HUES64 (cell line): ENCODE measurements around the gene LRIT2.

Source experiments
- H3K27ac ChIP-seq: 2 replicates; pipeline ENCODE4 v1.7.0; 2013; ENCODE audit warnings: low read depth, low read length, inconsistent platforms
- H3K27me3 ChIP-seq: 2 replicates; pipeline ENCODE4 v1.6.1; 2013; ENCODE audit warnings: mild to moderate bottlenecking, low read length; ENCODE audit not compliant: insufficient read depth
- H3K36me3 ChIP-seq: 2 replicates; pipeline ENCODE4 v1.6.1; 2013; ENCODE audit warnings: mild to moderate bottlenecking, low read length; ENCODE audit not compliant: insufficient read depth
- H3K4me1 ChIP-seq: 2 replicates; pipeline ENCODE4 v1.6.1; 2013; ENCODE audit warnings: mild to moderate bottlenecking, low read length, moderate library complexity; ENCODE audit not compliant: insufficient read depth
- H3K4me3 ChIP-seq: 2 replicates; pipeline ENCODE4 v1.5.1; 2013; ENCODE audit warnings: mild to moderate bottlenecking, low read length, moderate library complexity
- H3K9ac ChIP-seq: 2 replicates; pipeline ENCODE4 v1.6.1; 2013; ENCODE audit warnings: mild to moderate bottlenecking, low read depth, low read length
- H3K9me3 ChIP-seq: 2 replicates; pipeline ENCODE4 v1.6.1; 2013; ENCODE audit warnings: low read depth, low read length; ENCODE audit not compliant: insufficient read depth
- WGBS: fragments of 150-250, 120-280 bp; methylation state at CpG from one replicate; pipeline ENCODE4 v1.1.7; 2013; ENCODE audit warnings: missing lambda C conversion rate; 5-methylcytosine and 5-hydroxymethylcytosine counted together

Gene LRIT2

DNA sequence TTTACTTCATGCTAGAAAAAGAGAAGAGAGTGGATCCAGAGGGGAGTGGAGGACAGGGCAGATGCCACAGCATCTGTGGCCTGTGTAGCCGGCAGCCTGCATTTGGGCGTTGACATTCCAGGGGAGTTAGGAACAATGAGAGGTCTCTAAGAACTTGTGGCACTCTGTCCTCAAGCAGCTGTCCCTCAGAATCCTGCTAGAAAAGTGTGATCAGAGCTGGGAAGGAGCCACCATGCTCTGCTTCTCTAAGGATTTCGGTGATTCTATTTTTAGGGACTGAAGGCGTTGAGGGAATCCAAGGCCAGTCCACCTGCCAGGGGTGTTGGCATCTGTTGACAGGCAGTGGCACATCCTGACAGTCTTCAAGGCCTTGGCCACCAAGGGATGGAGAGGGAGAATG is 7.6 kb downstream of the LRIT2 start:
- no peaks in the 10 kb centered on the region for H3K4me1 ChIP-seq
- H3K4me3 ChIP-seq = no peak overlapping the region
- H3K27me3 ChIP-seq = no peaks in the 10 kb centered on the region
- 89% methylated on average over 4 of the region's 4 CpGs for WGBS
- H3K9me3 ChIP-seq = no peaks in the 10 kb centered on the region
- no peak overlapping the region for H3K27ac ChIP-seq
- no peak overlapping the region for H3K9ac ChIP-seq
- H3K36me3 ChIP-seq = no peaks in the 10 kb centered on the region

DNA sequence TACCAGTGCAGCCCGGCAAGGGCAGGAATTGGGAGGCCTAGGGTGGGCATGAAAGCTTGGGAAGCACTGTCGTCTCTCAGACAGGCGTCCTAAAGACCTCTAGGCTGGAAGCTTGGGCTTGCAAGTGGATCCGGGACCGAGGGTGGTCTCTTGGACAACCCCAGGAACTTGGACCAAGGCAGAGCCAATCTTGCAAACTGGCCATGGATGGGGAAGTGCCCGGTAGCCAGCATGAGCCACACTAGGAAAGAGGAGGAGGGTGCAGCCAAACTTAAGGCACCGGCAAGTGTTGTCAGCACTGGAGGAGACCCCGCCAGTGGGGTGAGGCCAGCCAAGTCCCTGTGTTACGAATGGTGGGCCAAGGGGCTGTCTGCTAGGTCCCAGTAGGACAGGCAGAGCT is 8.5 kb downstream of the LRIT2 start:
- H3K4me1 ChIP-seq = no peaks in the 10 kb centered on the region
- no peaks in the 10 kb centered on the region for H3K27me3 ChIP-seq
- H3K9ac ChIP-seq = no peak overlapping the region
- H3K36me3 ChIP-seq = no peaks in the 10 kb centered on the region
- H3K9me3 ChIP-seq = no peaks in the 10 kb centered on the region
- no peak overlapping the region for H3K4me3 ChIP-seq
- 93% methylated on average over 9 of the region's 9 CpGs for WGBS
- H3K27ac ChIP-seq = no peak overlapping the region

DNA sequence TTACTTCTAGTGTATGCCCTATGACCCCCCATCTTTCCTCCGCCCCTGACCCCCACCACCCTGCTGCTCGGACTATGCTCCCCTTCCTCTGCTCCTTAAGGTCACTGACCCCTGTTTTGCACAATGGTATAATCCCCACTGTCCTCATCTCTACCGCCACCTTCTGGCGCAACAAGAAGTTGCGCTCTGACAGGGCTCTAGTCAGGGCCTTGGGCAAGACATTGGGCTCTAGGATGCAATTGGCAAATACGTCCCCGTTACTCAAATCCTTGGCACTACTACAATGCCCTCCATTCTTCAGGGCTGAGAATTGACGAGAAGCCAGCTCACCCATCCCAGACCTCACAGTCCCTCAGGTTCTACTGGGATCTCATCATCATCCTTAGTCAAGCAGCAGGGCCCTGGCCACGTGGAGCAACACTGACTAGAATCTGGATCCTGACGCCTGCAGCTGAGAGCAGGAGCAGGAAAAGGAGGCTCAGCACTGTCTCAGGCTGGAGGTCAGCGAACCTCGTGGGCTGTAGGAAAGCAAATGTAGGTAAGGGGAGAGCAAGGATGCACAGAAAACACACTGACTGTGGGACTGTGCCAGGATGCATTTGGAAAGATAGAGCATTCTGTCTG is 10.6 kb downstream of the LRIT2 start:
- Histone ChIP-seq H3K36me3 (no peaks in the 10 kb centered on the region), H3K9me3 (no peaks in the 10 kb centered on the region)

DNA sequence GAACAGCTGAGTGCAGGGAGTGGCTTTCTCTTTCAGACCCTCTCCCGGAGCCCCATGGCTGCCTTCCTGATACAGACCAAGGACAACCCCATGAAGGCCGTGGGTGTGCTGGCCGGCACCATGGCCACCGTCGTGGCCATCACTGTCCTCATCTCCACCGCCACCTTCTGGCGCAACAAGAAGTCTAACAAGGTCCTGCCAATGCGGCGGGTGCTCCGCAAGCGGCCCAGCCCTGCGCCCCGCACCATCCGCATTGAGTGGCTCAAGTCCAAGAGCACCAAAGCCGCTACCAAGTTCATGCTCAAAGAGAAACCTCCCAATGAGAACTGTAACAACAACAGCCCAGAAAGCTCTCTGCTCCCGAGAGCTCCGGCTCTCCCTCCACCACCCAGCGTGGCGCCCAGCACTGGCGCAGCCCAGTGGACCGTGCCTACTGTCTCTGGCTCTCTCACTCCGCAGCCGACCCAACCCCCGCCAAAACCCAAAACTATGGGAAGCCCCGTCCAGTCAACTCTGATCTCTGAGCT is 11.2 kb downstream of the LRIT2 start:
- Histone ChIP-seq H3K27ac (no peak overlapping the region), H3K9ac (no peak overlapping the region), H3K27me3 (no peaks in the 10 kb centered on the region), H3K36me3 (no peaks in the 10 kb centered on the region), H3K4me3 (no peak overlapping the region), H3K4me1 (no peaks in the 10 kb centered on the region), H3K9me3 (no peaks in the 10 kb centered on the region)
- WGBS = 94% methylated on average over 25 of the region's 25 CpGs

More for the DNA sequence above, 10.6 kb downstream of the LRIT2 start:
- no peak overlapping the region for H3K27ac ChIP-seq
- 74% methylated on average over 12 of the region's 12 CpGs for WGBS
- H3K4me1 ChIP-seq = no peaks in the 10 kb centered on the region
- H3K27me3 ChIP-seq = no peaks in the 10 kb centered on the region
- H3K9ac ChIP-seq = no peak overlapping the region
- no peak overlapping the region for H3K4me3 ChIP-seq

DNA sequence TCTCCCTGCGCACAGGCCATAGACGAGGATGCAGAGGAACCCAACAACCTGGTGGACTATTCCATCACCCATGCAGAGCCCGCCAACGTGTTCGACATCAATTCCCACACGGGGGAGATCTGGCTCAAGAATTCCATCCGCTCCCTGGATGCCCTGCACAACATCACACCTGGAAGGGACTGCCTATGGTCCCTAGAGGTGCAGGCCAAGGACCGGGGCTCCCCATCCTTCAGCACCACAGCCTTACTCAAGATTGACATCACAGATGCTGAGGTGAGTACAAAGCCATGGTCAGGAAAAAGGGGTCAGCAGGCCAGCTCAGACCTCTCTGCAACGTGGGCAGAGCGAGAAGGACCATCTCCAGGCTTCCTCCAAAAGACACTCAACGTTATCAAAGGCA is 12.3 kb downstream of the LRIT2 start:
- no peaks in the 10 kb centered on the region for H3K27me3 ChIP-seq
- no peaks in the 10 kb centered on the region for H3K4me1 ChIP-seq
- H3K9ac ChIP-seq = no peak overlapping the region
- H3K36me3 ChIP-seq = no peaks in the 10 kb centered on the region
- H3K27ac ChIP-seq = no peak overlapping the region
- 94% methylated on average over 11 of the region's 11 CpGs for WGBS
- no peak overlapping the region for H3K4me3 ChIP-seq
- no peaks in the 10 kb centered on the region for H3K9me3 ChIP-seq

DNA sequence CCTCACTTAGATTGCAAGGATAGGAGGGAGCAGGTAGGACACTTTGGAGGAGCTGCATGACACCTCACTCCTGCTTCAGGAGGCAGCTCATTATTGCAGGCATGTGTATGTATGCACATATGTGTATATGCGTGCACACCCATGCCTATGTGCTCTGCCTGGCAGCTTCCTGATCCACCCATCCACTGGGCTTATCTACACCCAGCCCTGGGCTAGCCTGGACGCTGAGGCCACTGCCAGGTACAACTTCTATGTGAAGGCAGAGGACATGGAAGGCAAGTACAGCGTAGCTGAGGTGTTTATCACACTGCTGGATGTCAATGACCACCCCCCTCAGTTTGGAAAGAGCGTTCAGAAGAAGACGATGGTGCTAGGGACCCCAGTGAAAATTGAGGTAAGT is 13.3 kb downstream of the LRIT2 start:
- H3K36me3 ChIP-seq = no peaks in the 10 kb centered on the region
- no peak overlapping the region for H3K9ac ChIP-seq
- no peak overlapping the region for H3K4me3 ChIP-seq
- H3K4me1 ChIP-seq = no peaks in the 10 kb centered on the region
- H3K27me3 ChIP-seq = no peaks in the 10 kb centered on the region
- H3K27ac ChIP-seq = no peak overlapping the region
- WGBS = 85% methylated on average over 5 of the region's 5 CpGs
- H3K9me3 ChIP-seq = no peaks in the 10 kb centered on the region

DNA sequence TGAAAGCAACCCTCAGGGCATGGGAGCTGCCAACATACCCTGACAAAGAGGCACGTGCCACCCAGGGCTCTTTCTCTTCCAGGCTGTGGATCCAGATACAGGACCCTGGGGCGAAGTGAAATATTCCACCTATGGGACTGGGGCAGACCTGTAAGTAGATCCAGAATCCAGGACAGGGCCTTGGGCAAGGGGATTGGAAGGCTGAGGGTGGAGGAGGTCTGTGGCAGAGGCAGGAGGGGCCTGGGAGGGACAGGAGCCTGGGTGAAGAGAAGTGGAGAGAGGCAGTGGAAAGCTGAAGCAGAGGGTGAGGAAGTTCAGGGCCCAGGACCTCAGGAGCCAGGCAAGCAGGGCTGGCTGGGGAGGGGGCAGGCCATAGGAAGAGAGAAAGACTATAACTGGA is 13.8 kb downstream of the LRIT2 start:
- Histone ChIP-seq H3K27me3 (no peaks in the 10 kb centered on the region), H3K4me3 (no peak overlapping the region), H3K9me3 (no peaks in the 10 kb centered on the region), H3K4me1 (no peaks in the 10 kb centered on the region), H3K36me3 (no peaks in the 10 kb centered on the region), H3K9ac (no peak overlapping the region), H3K27ac (no peak overlapping the region)
- 89% methylated on average over 2 of the region's 2 CpGs for WGBS

DNA sequence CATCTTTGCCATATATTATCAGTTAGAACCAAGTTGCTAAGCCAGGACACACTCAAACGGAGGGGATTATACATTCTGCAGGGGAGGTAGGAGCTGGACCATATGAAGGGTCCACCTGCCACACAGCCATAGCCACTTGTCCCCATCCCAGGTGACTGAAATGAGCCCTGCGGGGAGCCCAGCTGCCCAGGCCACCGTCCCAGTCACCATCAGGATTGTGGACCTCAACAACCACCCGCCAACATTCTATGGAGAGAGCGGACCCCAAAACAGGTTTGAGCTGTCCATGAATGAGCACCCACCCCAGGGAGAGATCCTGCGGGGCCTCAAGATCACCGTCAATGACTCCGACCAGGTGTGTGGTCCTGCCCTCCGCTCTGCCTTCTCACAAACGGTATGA is 17.3 kb downstream of the LRIT2 start:
- WGBS = 90% methylated on average over 10 of the region's 10 CpGs
- H3K4me1 ChIP-seq = no peaks in the 10 kb centered on the region
- no peaks in the 10 kb centered on the region for H3K27me3 ChIP-seq

DNA sequence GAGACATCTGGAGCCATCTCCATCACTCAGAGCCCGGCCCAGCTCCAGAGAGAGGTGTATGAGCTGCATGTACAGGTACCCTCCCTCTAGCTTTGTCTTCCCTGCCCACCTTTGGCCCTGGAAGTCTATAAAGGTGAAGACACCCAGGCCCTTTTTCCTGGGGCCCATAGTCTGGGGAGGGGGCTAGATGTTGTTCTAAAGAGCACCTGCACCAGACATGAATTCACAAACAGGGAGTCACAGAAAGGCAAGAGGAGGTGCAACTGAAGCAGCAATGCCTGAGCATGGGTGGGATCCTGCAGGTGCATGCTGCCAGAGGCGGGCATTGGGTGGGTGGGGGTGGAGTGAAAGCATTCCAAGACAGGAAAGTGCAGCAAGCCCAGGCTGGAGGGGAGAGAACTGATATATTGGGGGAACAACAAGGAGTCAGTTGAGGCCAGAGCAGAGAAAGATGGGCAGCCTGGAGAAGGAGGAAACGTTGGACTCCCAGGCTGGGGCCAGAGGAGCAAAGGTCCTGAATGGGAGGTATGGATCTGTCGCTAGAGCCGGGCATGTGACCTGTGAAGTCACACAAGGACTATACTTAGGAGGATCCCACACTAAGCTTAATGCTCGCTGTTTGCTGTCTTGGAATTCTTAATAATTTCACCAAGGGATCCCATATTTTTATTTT is 19.4 kb downstream of the LRIT2 start:
- Histone ChIP-seq H3K36me3 (no peaks in the 10 kb centered on the region), H3K27me3 (no peaks in the 10 kb centered on the region), H3K4me3 (no peak overlapping the region), H3K9me3 (no peaks in the 10 kb centered on the region), H3K27ac (no peak overlapping the region), H3K4me1 (no peaks in the 10 kb centered on the region), H3K9ac (no peak overlapping the region)
- 69% methylated on average over 6 of the region's 6 CpGs for whole genome bisulfite sequencing

More for the DNA sequence above, 17.3 kb downstream of the LRIT2 start:
- Histone ChIP-seq H3K9me3 (no peaks in the 10 kb centered on the region), H3K9ac (no peak overlapping the region), H3K27ac (no peak overlapping the region), H3K4me3 (no peak overlapping the region), H3K36me3 (no peaks in the 10 kb centered on the region)

DNA sequence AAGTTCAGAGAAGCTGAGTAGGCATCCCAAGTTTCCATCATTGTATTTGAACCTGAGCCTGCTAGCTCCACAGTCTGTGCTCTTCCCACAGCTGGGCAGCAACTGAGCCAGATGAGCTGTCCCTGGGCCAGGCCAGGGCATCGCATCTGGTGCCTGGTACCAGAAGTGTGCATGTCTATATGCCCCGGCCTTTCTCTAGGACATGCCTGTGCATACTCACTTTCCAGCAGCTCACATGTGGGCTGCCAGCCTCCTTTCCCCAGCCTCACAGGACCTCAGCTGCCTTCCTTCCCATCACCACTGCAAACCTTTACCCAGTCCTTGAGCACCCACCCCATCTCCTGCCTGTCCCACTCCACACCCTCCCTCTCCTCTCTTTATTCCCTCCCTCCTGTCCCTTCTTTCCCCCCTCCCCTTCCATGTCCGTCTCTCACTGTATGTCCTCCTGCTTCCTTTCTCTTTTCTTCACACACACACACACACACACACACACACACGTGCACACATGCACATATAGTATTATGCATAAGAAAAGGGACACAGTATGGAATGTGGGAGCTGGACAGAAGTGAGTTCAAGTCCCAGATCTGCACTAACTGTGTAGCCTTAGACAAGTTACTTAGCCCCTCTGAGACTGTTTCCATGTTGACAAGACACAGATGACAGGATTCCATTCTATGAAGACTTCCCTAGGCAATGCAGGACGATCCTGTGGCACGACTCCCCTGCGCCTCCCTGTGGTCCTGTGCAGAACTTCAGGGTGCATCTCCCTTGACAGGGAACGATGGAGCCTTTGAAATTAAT is 20.1 kb downstream of the LRIT2 start:
- Histone ChIP-seq H3K27ac (no peak overlapping the region), H3K9ac (no peak overlapping the region), H3K4me1 (no peaks in the 10 kb centered on the region), H3K36me3 (no peaks in the 10 kb centered on the region), H3K27me3 (no peaks in the 10 kb centered on the region), H3K9me3 (no peaks in the 10 kb centered on the region), H3K4me3 (no peak overlapping the region)
- WGBS = 37% methylated on average over 7 of the region's 8 CpGs

DNA sequence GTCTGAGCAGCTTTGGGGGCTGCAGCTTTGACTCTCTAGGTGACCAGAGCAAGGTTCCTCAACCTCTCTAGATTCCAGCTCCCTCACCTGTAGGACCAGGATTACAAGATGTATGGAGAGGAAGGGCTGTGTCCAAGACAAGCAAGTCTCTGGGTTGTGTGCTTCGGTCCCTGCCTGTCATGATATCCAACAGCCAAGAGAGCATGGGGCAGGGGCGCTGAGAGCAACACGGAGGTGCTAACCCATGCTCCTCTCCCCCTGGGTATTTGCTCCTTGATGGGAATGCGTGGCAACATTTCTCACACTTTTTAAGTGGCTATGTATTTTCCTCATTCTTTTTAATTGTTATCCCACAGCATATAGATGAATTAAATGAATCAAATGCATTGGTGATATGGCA is 20.7 kb downstream of the LRIT2 start:
- H3K36me3 ChIP-seq = no peaks in the 10 kb centered on the region
- H3K4me1 ChIP-seq = no peaks in the 10 kb centered on the region
- WGBS = 94% methylated on average over 4 of the region's 4 CpGs
- no peaks in the 10 kb centered on the region for H3K9me3 ChIP-seq
- no peak overlapping the region for H3K9ac ChIP-seq
- no peak overlapping the region for H3K4me3 ChIP-seq
- H3K27ac ChIP-seq = no peak overlapping the region
- H3K27me3 ChIP-seq = no peaks in the 10 kb centered on the region
